H1 (cell line): ENCODE data around the gene EEF2. TPM values are rescaled to one million over a fixed set of nuclear protein-coding genes. Genes with fewer than 3 reads are reported as not detected.

Experiments
- BCL11A ChIP-seq, 2 experiments: IDR thresholded peaks; one replicate each; pipeline ENCODE4 v1.6.1; 2011; ENCODE audit warnings: low read depth in 2 of 2, low read length in 2 of 2, mild to moderate bottlenecking in 2 of 2
- CBX8 ChIP-seq: fragments of 300-800, 300-1000 bp; sonication (generic); IDR thresholded peaks from 2 replicates; pipeline ENCODE4 v1.7.1; 2016; ENCODE audit warnings: low read depth, low read length, borderline replicate concordance
- CEBPB ChIP-seq: IDR thresholded peaks from 2 replicates; pipeline ENCODE4 v1.6.1; 2012; ENCODE audit warnings: low read depth, low read length
- CHD7 ChIP-seq: fragments of 300-600 bp; sonication (generic); IDR thresholded peaks from 2 replicates; pipeline ENCODE4 v1.7.1; 2012; ENCODE audit warnings: low read length, moderate library complexity, mild to moderate bottlenecking, inconsistent platforms; ENCODE audit not compliant: insufficient replicate concordance
- NANOG ChIP-seq: IDR thresholded peaks from 2 replicates; pipeline ENCODE4 v1.6.1; 2011; ENCODE audit warnings: low read length, low read depth, mild to moderate bottlenecking, inconsistent platforms; ENCODE audit not compliant: insufficient read depth, poor library complexity, severe bottlenecking
- POU5F1 ChIP-seq: IDR thresholded peaks from 2 replicates; pipeline ENCODE4 v1.6.1; 2011; ENCODE audit warnings: low read depth, mild to moderate bottlenecking, low read length, moderate library complexity
- SP2 ChIP-seq: IDR thresholded peaks from 2 replicates; pipeline ENCODE4 v1.6.1; 2012; ENCODE audit warnings: mild to moderate bottlenecking, low read length, inconsistent platforms
- ZNF274 ChIP-seq: IDR thresholded peaks from 2 replicates; pipeline ENCODE4 v1.7.0; 2012; ENCODE audit warnings: low read length, borderline replicate concordance; ENCODE audit errors: extremely low read depth
- polyA plus RNA-seq, 7 experiments: library from polyadenylated mRNA; depleted of rRNA in 3 of 7; stranded (reverse) in 5 of 7; unstranded in 2 of 7; fragments of >200 nt in 5 of 7; fragments of 200-250 nt in 2 of 7; gene quantifications; 1 replicate in 5 of 7; 2 replicates in 1 of 7; 4 replicates in 1 of 7; pipeline versions ENCODE4 v1.2.1 to v1.2.3, GENCODE V29; 2011 to 2013; ENCODE audit warnings: missing spikeins in 2 of 7, mixed read lengths in 2 of 7
- total RNA-seq: library from RNA; stranded (reverse); fragmentation: NEBNext Ultra II Directional; extraction: Animal tissue kit (Norgen Biotek cat#: 25700); gene quantifications from 2 replicates; pipeline ENCODE4 v1.2.1, GENCODE V29; 2021

Gene EEF2
- total and polyA plus RNA-seq, 2 of the 8 experiments (the other 6 are each of a cell fraction or from before 2014, with no cell fraction given): 1,554 to 3,380 TPM

GRCh38 chr19:3979289-3979673 is 6.0 kb downstream of the EEF2 start (continued):
- TF ChIP-seq CHD7 (no peak), CEBPB (no peak), POU5F1 (no peak), SP2 (no peak), NANOG (no peak), ZNF274 (no peak), BCL11A (IDR thresholded peaks at IDR 0.05; ENCODE audit: low read depth in 2 of 2, low read length in 2 of 2) (no peak), CBX8 (no peak)
